ENCODE data around the gene GRID1.

DNA sequence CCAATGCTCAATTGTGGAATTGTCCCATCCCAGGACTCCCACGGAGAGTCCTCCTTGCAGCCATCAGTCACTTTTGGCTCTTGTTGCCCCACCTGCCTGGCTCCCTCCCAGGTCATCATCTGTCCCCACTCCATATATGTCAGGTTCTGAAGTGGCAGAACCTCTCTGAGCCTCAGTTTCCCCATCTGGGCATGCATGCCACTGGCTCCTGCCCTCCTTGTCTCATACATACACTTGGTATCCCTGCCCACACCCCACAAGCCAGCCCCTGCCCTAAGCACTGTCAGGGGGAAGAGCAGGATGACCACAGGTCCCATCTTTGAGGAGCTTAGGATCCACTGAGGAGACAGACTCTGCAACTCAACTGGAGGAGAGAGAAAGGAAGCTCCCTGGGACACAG, 156.9 kb downstream of the GRID1 start:
- TF ChIP-seq, protein P1, sequence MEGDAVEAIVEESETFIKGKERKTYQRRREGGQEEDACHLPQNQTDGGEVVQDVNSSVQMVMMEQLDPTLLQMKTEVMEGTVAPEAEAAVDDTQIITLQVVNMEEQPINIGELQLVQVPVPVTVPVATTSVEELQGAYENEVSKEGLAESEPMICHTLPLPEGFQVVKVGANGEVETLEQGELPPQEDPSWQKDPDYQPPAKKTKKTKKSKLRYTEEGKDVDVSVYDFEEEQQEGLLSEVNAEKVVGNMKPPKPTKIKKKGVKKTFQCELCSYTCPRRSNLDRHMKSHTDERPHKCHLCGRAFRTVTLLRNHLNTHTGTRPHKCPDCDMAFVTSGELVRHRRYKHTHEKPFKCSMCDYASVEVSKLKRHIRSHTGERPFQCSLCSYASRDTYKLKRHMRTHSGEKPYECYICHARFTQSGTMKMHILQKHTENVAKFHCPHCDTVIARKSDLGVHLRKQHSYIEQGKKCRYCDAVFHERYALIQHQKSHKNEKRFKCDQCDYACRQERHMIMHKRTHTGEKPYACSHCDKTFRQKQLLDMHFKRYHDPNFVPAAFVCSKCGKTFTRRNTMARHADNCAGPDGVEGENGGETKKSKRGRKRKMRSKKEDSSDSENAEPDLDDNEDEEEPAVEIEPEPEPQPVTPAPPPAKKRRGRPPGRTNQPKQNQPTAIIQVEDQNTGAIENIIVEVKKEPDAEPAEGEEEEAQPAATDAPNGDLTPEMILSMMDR (optimal IDR thresholded peaks at IDR 0.05 in 1 of 3, IDR thresholded peaks at IDR 0.05 in 1 of 3, conservative IDR thresholded peaks at IDR 0.05 in 1 of 3; ENCODE audit: extremely low read depth in 1 of 3, insufficient read depth in 2 of 3, low read length in 3 of 3): no peak
- no peak for TF ChIP-seq EZH2 (IDR thresholded peaks at IDR 0.05; ENCODE audit: low read length)
